ENCODE measurements around the gene MKRN2OS. TPM values are rescaled to one million over a fixed set of nuclear protein-coding genes. Genes with fewer than 3 reads are reported as not detected.

Gene MKRN2OS
- total RNA-seq, 1 experiment from 2014 or later = not detected

GRCh38 chr3:12558706-12559105 lies 13.4 kb upstream of the MKRN2OS start:
- Histone ChIP-seq H3K9ac (ENCODE audit: low read length) (no peak overlapping the region), H3K36me3 (ENCODE audit: control insufficient read depth in 1 of 2, insufficient read depth in 2 of 2, low read length in 2 of 2) (no peaks in the 10 kb centered on the region), H4K20me1 (ENCODE audit: insufficient read depth) (peaks cover 6% of the 10 kb centered on the region; the same call in 1 of the 2 replicates), H2AFZ (ENCODE audit: low read depth, low read length, poor library complexity, severe bottlenecking) (no peak overlapping the region), H3K4me2 (ENCODE audit: low read length) (peak overlapping the region; percentile 85), H3K79me2 (ENCODE audit: insufficient read depth, low read length) (peaks cover 66% of the 10 kb centered on the region), H3K4me3 (replicated peaks in 1 of 2; ENCODE audit: low read depth in 1 of 2, low read length in 2 of 2) (peak overlapping the region in 1 of 2 experiments; percentile 95; a peak in 2 of 4 replicates), H3K4me1 (ENCODE audit: control insufficient read depth in 1 of 2, insufficient read depth in 2 of 2, low read length in 2 of 2) (peaks cover 8 to 26% of the 10 kb centered on the region in 2 experiments), H3K9me2 (ENCODE audit: insufficient read depth) (no peaks in the 10 kb centered on the region), H3K27ac (ENCODE audit: low read depth, low read length) (no peak overlapping the region), H3K9me3 (ENCODE audit: control insufficient read depth in 1 of 2, insufficient read depth in 1 of 2, low read depth in 1 of 2, low read length in 2 of 2) (no peaks in the 10 kb centered on the region), H3K27me3 (ENCODE audit: insufficient read depth, low read length) (no peaks in the 10 kb centered on the region)
- intact Hi-C loops (cut with micrococcal nuclease) = loop anchor here (5.0 kb wide), 1 partner anchor 104 kb away; the partner anchor contains the start of gene RAF1
- CTCF ChIA-PET = no interaction called here
- no TSS peak for BruUV-seq (replicated peaks)
- no peak for TF ChIP-seq MAX (IDR thresholded peaks at IDR 0.05)
- TF ChIP-seq ATF3 (IDR thresholded peaks at IDR 0.05) = no peak
- no peak for TF ChIP-seq JUND (IDR thresholded peaks at IDR 0.05)
- no peak for TF ChIP-seq ELF1 (IDR thresholded peaks at IDR 0.05; ENCODE audit: borderline replicate concordance, low read depth)
- TF ChIP-seq SRF (IDR thresholded peaks at IDR 0.05; ENCODE audit: low read depth) = no peak
- no peak for TF ChIP-seq SP1 (IDR thresholded peaks at IDR 0.05; ENCODE audit: low read depth)
- ATAC-seq = no peak
- POLR2A ChIA-PET = no interaction called here
- DNase-seq (ENCODE audit: low read depth, low spot score) = no peak
- RAD21 ChIA-PET (ENCODE audit: low non-redundant PET in 1 of 2, low total read pairs in 2 of 2, uncharacterized antibody in 2 of 2, unreplicated experiment in 2 of 2) = no interaction called here

DNA sequence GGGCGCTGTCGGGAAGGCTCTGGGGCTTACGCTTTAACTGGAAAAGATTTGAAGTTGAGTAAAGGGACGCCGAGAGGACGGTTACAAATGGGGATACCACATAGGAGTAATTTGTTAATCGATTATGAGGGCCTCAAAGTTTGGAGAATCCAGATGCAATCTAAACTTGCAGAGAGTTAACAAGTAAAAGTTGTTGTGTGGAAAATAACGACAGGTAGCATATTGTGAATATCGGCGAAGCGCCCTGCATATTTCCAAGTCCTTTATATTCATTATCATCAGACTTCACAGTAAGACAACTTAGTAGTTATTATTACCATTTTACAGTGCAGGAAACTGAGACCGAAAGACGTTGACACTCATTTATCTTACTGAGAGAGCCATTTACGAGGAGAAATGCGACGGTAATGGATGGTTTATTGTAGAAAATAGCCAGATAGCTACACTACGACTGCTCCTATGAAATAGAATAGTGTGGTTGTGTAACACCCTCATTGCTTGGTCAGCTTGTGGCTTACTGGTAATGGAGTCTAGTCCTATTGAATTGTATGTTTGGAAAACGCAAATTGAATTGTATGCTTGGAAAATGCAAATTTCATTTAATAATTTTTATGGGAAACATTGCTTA lies 12.3 kb upstream of the MKRN2OS start:
- ATAC-seq = no peak
- CTCF ChIA-PET = no interaction called here
- H3K4me1 ChIP-seq (ENCODE audit: control insufficient read depth in 1 of 2, insufficient read depth in 2 of 2, low read length in 2 of 2) = peaks cover 3 to 20% of the 10 kb centered on the region in 2 experiments; a peak in 3 of 4 replicates

More for the DNA sequence above, 12.3 kb upstream of the MKRN2OS start:
- peak overlapping the region; percentile 85 for H3K4me2 ChIP-seq (ENCODE audit: low read length)
- RAD21 ChIA-PET (ENCODE audit: low non-redundant PET in 1 of 2, low total read pairs in 2 of 2, uncharacterized antibody in 2 of 2, unreplicated experiment in 2 of 2) = no interaction called here
- H3K9ac ChIP-seq (ENCODE audit: low read length) = peak overlapping the region; percentile 95
- no peaks in the 10 kb centered on the region for H3K9me3 ChIP-seq (ENCODE audit: control insufficient read depth in 1 of 2, insufficient read depth in 1 of 2, low read depth in 1 of 2, low read length in 2 of 2)
- peak overlapping the region; percentile 77 for H3K27ac ChIP-seq (ENCODE audit: low read depth, low read length)
- peaks cover 57% of the 10 kb centered on the region for H3K79me2 ChIP-seq (ENCODE audit: insufficient read depth, low read length)
- no peaks in the 10 kb centered on the region for H3K27me3 ChIP-seq (ENCODE audit: insufficient read depth, low read length)
- H4K20me1 ChIP-seq (ENCODE audit: insufficient read depth) = peaks cover 6% of the 10 kb centered on the region; the same call in 1 of the 2 replicates
- no peaks in the 10 kb centered on the region for H3K36me3 ChIP-seq (ENCODE audit: control insufficient read depth in 1 of 2, insufficient read depth in 2 of 2, low read length in 2 of 2)
- 0 out of 2 replicates have a peak, but pooled peaks have one; percentile 14 for TF ChIP-seq CEBPB (IDR thresholded peaks at IDR 0.05; ENCODE audit: low read depth)
- no peak for TF ChIP-seq FOSL1 (IDR thresholded peaks at IDR 0.05; ENCODE audit: low read depth)
- TF ChIP-seq POLR2AphosphoS5 (IDR thresholded peaks at IDR 0.05; ENCODE audit: low read depth, low read length) = no peak
- no peaks in the 10 kb centered on the region for H3K9me2 ChIP-seq (ENCODE audit: insufficient read depth)
- no peak for DNase-seq (ENCODE audit: low read depth, low spot score)
- H2AFZ ChIP-seq (ENCODE audit: low read depth, low read length, poor library complexity, severe bottlenecking) = peak overlapping the region; percentile 25
- POLR2A ChIA-PET = interaction anchor here (0.6 kb wide), 1 partner anchor 12 kb away, joined by 3 read pairs; no protein-coding TSS in a partner anchor
- BruUV-seq (replicated peaks) = TSS peak; percentile 44
- intact Hi-C loops (cut with micrococcal nuclease) = loop anchor here (5.0 kb wide), 1 partner anchor 105 kb away; the partner anchor contains the start of gene RAF1
- peak overlapping the region; percentile 86 to 95 for H3K4me3 ChIP-seq (replicated peaks in 1 of 2; ENCODE audit: low read depth in 1 of 2, low read length in 2 of 2)
